HepG2 (cell line): ENCODE data around the gene HYOU1. TPM values are rescaled to one million over a fixed set of nuclear protein-coding genes. Genes with fewer than 3 reads are reported as not detected.

ENCODE experiments used
- CREB1 ChIP-seq, 2 experiments: fragments of 450-650 bp in 1 of 2; IDR thresholded peaks; 2 replicates each; pipeline ENCODE4 v1.6.1; 2016 to 2017; ENCODE audit warnings: control low read depth in 1 of 2, mild to moderate bottlenecking in 1 of 2, missing compliant biosample characterization in 1 of 2, missing genetic modification characterization in 1 of 2
- DMTF1 ChIP-seq: sonication (generic); formaldehyde crosslinking; IDR thresholded peaks from 2 replicates; pipeline ENCODE4 v1.4.0; 2020; ENCODE audit warnings: mild to moderate bottlenecking, missing genetic modification reagents
- GTF2F1 ChIP-seq: fragments of 150-350 bp; IDR thresholded peaks from 2 replicates; pipeline ENCODE4 v1.6.1; 2014; ENCODE audit warnings: low read length
- HOXA5 ChIP-seq: sonication (generic); formaldehyde crosslinking; IDR thresholded peaks from 2 replicates; pipeline ENCODE4 v1.4.0; 2020; ENCODE audit warnings: missing genetic modification reagents
- IKZF4 ChIP-seq: sonication (generic); formaldehyde crosslinking; IDR thresholded peaks from 2 replicates; pipeline ENCODE4 v1.5.1; 2020; ENCODE audit warnings: borderline replicate concordance, mild to moderate bottlenecking, low read depth, missing genetic modification reagents; ENCODE audit errors: not compliant biosample characterization
- NR3C1 ChIP-seq: sonication (generic); formaldehyde crosslinking; IDR thresholded peaks from 2 replicates; pipeline ENCODE4 v1.4.0; 2020; ENCODE audit warnings: missing genetic modification reagents
- POLR2AphosphoS2 ChIP-seq: IDR thresholded peaks from 2 replicates; pipeline ENCODE4 v1.6.1; 2011; ENCODE audit warnings: low read depth, low read length, improper control_type of control experiment
- WIZ ChIP-seq: sonication (generic); formaldehyde crosslinking; IDR thresholded peaks from 2 replicates; pipeline ENCODE4 v1.5.1; 2020; ENCODE audit warnings: mild to moderate bottlenecking, missing genetic modification reagents
- YY1 ChIP-seq: IDR thresholded peaks from 2 replicates; pipeline ENCODE4 v1.6.1; 2011; ENCODE audit warnings: low read length, low read depth, moderate library complexity, mild to moderate bottlenecking; ENCODE audit not compliant: insufficient read depth, insufficient replicate concordance
- ZBTB2 ChIP-seq: sonication (generic); formaldehyde crosslinking; IDR thresholded peaks from 2 replicates; pipeline ENCODE4 v1.8.0; 2022; ENCODE audit warnings: low read depth, missing genetic modification reagents
- ZBTB26 ChIP-seq: IDR thresholded peaks from 2 replicates; pipeline ENCODE4 v1.6.1; 2016; ENCODE audit warnings: missing compliant biosample characterization, missing genetic modification reagents, borderline replicate concordance
- ZBTB42 ChIP-seq: sonication (generic); formaldehyde crosslinking; IDR thresholded peaks from 2 replicates; pipeline ENCODE4 v1.5.0; 2020; ENCODE audit warnings: mild to moderate bottlenecking, missing genetic modification reagents
- ZFP90 ChIP-seq: sonication (generic); formaldehyde crosslinking; IDR thresholded peaks from 2 replicates; pipeline ENCODE4 v1.8.0; 2022; ENCODE audit warnings: missing genetic modification reagents, mild to moderate bottlenecking, inconsistent platforms, borderline replicate concordance
- ZFX ChIP-seq: sonication (generic); formaldehyde crosslinking; IDR thresholded peaks from 2 replicates; pipeline ENCODE4 v1.4.0; 2020; ENCODE audit warnings: mild to moderate bottlenecking, low read depth, missing genetic modification reagents, moderate library complexity
- ZNF44 ChIP-seq: sonication (generic); formaldehyde crosslinking; IDR thresholded peaks from 2 replicates; pipeline ENCODE4 v1.5.1; 2020; ENCODE audit warnings: mild to moderate bottlenecking, missing genetic modification reagents
- ZNF451 ChIP-seq: sonication (generic); formaldehyde crosslinking; IDR thresholded peaks from 2 replicates; pipeline ENCODE4 v1.5.0; 2020; ENCODE audit warnings: mild to moderate bottlenecking, missing genetic modification reagents
- ZNF589 ChIP-seq: sonication (generic); formaldehyde crosslinking; conservative IDR thresholded peaks from 2 replicates; pipeline ENCODE4 v1.8.0; 2022; ENCODE audit warnings: mild to moderate bottlenecking, moderate library complexity, missing genetic modification reagents
- ZNF710 ChIP-seq: sonication (generic); formaldehyde crosslinking; IDR thresholded peaks from 2 replicates; pipeline ENCODE4 v1.5.0; 2020; ENCODE audit warnings: mild to moderate bottlenecking, missing genetic modification reagents, borderline replicate concordance
- ZNF883 ChIP-seq: sonication (generic); formaldehyde crosslinking; IDR thresholded peaks from 2 replicates; pipeline ENCODE4 v1.5.1; 2020; ENCODE audit warnings: mild to moderate bottlenecking, missing genetic modification reagents; ENCODE audit errors: not compliant biosample characterization
- polyA plus RNA-seq, 8 experiments: library from polyadenylated mRNA; depleted of rRNA in 3 of 8; stranded (reverse) in 7 of 8; unstranded in 1 of 8; fragments of >200 nt; fragmentation: Illumina TruSeq in 4 of 8; extraction: Trizol in 4 of 8; gene quantifications; 2 replicates each; pipeline versions ENCODE4 v1.2.1 to v1.2.3, GENCODE V29; 2011 to 2016; ENCODE audit warnings: low read depth in 4 of 8, missing spikeins in 1 of 8, mixed read lengths in 1 of 8; ENCODE audit not compliant: insufficient read depth in 1 of 8
- total RNA-seq, 5 experiments: library from RNA; depleted of rRNA; stranded (reverse); fragments of >200 nt; fragmentation: Illumina TruSeq; extraction: Trizol; gene quantifications; 2 replicates each; pipeline ENCODE4 v1.2.3, GENCODE V29; 2016; ENCODE audit warnings: low read depth in 1 of 5
- TF ChIP-seq, protein P1 (sequence below): sonication (generic); formaldehyde crosslinking; IDR thresholded peaks from 2 replicates; pipeline ENCODE4 v1.8.0; 2022; ENCODE audit warnings: mild to moderate bottlenecking, missing genetic modification reagents, moderate library complexity

Gene HYOU1
- total and polyA plus RNA-seq, 2 of the 13 experiments (the other 11 are each of a cell fraction or from before 2014, with no cell fraction given) = 127 to 155 TPM

DNA sequence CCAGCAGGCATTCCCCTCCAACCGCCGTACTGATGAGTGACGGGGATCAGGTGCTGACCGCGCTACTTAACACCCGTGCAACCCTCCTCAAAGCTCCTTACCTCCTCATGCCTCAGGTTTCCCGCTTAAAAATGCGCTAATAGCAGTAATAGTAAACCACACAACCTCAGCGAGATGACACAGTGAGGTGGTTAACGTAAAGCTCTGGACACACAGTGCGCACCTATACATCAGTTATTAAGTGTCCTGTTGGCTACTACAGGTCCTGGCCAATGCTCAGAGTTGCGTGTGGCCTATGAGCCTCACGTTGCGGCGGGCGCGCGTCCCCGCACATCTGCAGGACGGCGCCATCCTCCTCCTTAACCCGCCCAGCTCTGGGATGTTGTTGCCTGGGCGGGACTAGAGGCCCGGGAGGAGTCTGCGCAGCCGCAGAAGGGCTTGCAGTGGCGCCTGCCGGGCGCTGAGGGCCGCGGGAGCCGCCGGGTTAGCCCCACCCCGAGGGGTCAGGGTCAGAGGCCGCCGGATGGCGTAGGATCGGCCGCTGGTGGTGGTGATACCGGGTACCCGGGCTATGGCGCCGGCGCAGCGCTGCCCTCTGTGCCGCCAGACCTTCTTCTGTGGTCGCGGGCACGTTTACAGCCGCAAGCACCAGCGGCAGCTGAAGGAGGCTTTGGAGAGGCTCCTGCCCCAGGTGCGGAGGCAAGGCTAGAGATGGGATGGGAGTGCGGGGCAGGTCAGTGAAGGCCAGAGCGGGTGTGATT lies 59.2 kb downstream of the HYOU1 start, which contains the start of gene CENATAC (continued):
- TF ChIP-seq YY1 = peak; percentile 80
- TF ChIP-seq ZBTB2 (CRISPR knock-in tag) = peak; percentile 73; the same call in 1 of the 2 replicates
- TF ChIP-seq WIZ (CRISPR knock-in tag) = no peak
- TF ChIP-seq DMTF1 = no peak
- TF ChIP-seq IKZF4 (CRISPR knock-in tag) = peak; percentile 50
- TF ChIP-seq ZBTB26 (CRISPR knock-in tag) = no peak
- no peak for TF ChIP-seq POLR2AphosphoS2
- TF ChIP-seq ZNF44 (CRISPR knock-in tag) = 0 out of 2 replicates have a peak, but pooled peaks have one; percentile 61
- peak; percentile 99 for TF ChIP-seq ZFX (CRISPR knock-in tag)
- TF ChIP-seq HOXA5 (CRISPR knock-in tag) = 0 out of 2 replicates have a peak, but pooled peaks have one; percentile 18
- TF ChIP-seq ZNF451 = peak; percentile 82; the same call in 1 of the 2 replicates
- no peak for TF ChIP-seq CREB1 (IDR thresholded peaks at IDR 0.05)
- TF ChIP-seq CREB1 (CRISPR knock-in tag; IDR thresholded peaks at IDR 0.05) = peak; percentile 50
- TF ChIP-seq ZNF589 = peak; percentile 58; the same call in 1 of the 2 replicates
- TF ChIP-seq NR3C1 = no peak
- no peak for TF ChIP-seq GTF2F1
- TF ChIP-seq ZNF710 (CRISPR knock-in tag) = no peak
- TF ChIP-seq ZNF883 = peak; percentile 65
- TF ChIP-seq, protein P1, sequence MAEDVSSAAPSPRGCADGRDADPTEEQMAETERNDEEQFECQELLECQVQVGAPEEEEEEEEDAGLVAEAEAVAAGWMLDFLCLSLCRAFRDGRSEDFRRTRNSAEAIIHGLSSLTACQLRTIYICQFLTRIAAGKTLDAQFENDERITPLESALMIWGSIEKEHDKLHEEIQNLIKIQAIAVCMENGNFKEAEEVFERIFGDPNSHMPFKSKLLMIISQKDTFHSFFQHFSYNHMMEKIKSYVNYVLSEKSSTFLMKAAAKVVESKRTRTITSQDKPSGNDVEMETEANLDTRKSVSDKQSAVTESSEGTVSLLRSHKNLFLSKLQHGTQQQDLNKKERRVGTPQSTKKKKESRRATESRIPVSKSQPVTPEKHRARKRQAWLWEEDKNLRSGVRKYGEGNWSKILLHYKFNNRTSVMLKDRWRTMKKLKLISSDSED = no peak
- peak; percentile 62; the same call in 1 of the 2 replicates for TF ChIP-seq ZBTB42 (CRISPR knock-in tag)
- no peak for TF ChIP-seq ZFP90
